Activated CD4-positive, alpha-beta T cell treated with anti-CD3 and anti-CD28 coated beads for 48 hours (primary cell): ENCODE measurements around the gene CRLF1.

Source experiments
- DNase-seq: peaks from one replicate; pipeline ENCODE4 v3.0.0-alpha.2; 2020

Gene CRLF1

GRCh38 chr19:18590273-18591272 lies 16.0 kb downstream of the CRLF1 start:
- peak; percentile 44 for DNase-seq

- DNase-seq = peak; percentile 83
Observed at GRCh38 chr19:18589380-18590272, 17.0 kb downstream of the CRLF1 start.

- DNase-seq = peak; percentile 89
Observed at GRCh38 chr19:18588611-18589379, 17.8 kb downstream of the CRLF1 start, which contains the start of gene REX1BD. Gene REX1BD (plus strand): TSS chr19:18588798. CDS start chr19:18588802, 4 bp downstream.

- no peak for DNase-seq
Observed at GRCh38 chr19:18587962-18588610, 18.5 kb downstream of the CRLF1 start.

GRCh38 chr19:18587561-18587960 lies 19.0 kb downstream of the CRLF1 start:
- DNase-seq = no peak

- no peak for DNase-seq
Observed at GRCh38 chr19:18586306-18586705, 20.3 kb downstream of the CRLF1 start.

GRCh38 chr19:18580311-18580710 lies 26.3 kb downstream of the CRLF1 start:
- no peak for DNase-seq

- no peak for DNase-seq
Observed at GRCh38 chr19:18577365-18577914, 29.2 kb downstream of the CRLF1 start.

GRCh38 chr19:18576383-18576782 lies 30.2 kb downstream of the CRLF1 start:
- DNase-seq = no peak

GRCh38 chr19:18574691-18575291 lies 31.8 kb downstream of the CRLF1 start:
- DNase-seq = no peak

- peak; percentile 100 for DNase-seq
Observed at GRCh38 chr19:18571564-18572344, 34.8 kb downstream of the CRLF1 start, which contains the start of gene UBA52. Gene UBA52 (plus strand): TSS chr19:18571857. CDS start chr19:18573301, 1,444 bp downstream.

GRCh38 chr19:18568367-18568766 lies 38.2 kb downstream of the CRLF1 start:
- DNase-seq = no peak

- no peak for DNase-seq
Observed at GRCh38 chr19:18566953-18567352, 39.6 kb downstream of the CRLF1 start.

- DNase-seq = no peak
Observed at GRCh38 chr19:18562086-18562485, 44.5 kb downstream of the CRLF1 start.

- no peak for DNase-seq
Observed at GRCh38 chr19:18559685-18560084, 46.9 kb downstream of the CRLF1 start.

- DNase-seq = no peak
Observed at GRCh38 chr19:18558604-18559003, 48.0 kb downstream of the CRLF1 start.

GRCh38 chr19:18558202-18558555 lies 48.4 kb downstream of the CRLF1 start:
- no peak for DNase-seq

GRCh38 chr19:18557411-18558201 lies 49.0 kb downstream of the CRLF1 start, which contains the start of gene KXD1:
Gene KXD1 (plus strand): TSS chr19:18557870. CDS start chr19:18562057, 4,187 bp downstream.
- DNase-seq = peak; percentile 99

GRCh38 chr19:18551631-18552030 lies 55.0 kb downstream of the CRLF1 start:
- no peak for DNase-seq
